ENCODE data around the gene XCL2. TPM values are rescaled to one million over a fixed set of nuclear protein-coding genes. Genes with fewer than 3 reads are reported as not detected.
"Not testable (repeated sequence)": the region's sequence is repeated elsewhere in the genome, so short reads cannot be mapped to it uniquely, and the experiment has no call there.

XCL2 gene
- total and polyA plus RNA-seq, 2 of the 8 experiments (the other 6 are each of a cell fraction or from before 2014, with no cell fraction given), result not detected

DNA sequence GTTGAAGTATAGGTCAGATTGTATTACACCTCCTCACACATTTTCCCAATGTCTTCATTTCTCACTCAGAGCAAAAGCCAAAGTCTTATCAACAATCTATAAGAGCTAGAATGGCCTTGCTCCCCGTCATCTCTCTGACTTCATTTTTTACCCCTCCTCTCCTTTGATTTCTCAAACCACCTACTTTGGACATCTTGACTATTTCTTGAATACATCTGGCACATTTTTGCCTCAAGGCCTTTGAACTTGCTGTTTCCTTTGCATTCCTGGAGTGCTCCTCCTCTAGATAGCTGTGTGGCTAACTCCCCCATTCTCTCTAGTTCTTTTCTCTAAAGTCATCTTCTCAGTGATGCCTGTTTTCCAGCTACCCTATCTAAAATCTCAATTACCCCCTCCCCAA is 7.2 kb upstream of the XCL2 start (continued):
- TF ChIP-seq JUND (IDR thresholded peaks at IDR 0.05; ENCODE audit: low read length) (no peak), TCF12 (IDR thresholded peaks at IDR 0.05; ENCODE audit: low read depth, low read length) (no peak), TEAD4 (IDR thresholded peaks at IDR 0.05; ENCODE audit: low read depth, low read length) (no peak), RXRA (IDR thresholded peaks at IDR 0.05; ENCODE audit: insufficient read depth, low read depth, low read length) (no peak)

- not testable (repeated sequence) for H4K91ac ChIP-seq (replicated peaks; ENCODE audit: insufficient read length, low read length); H3K23me2 ChIP-seq (ENCODE audit: low read depth, low read length); H3K18ac ChIP-seq (ENCODE audit: extremely low read depth, low read length); H4K20me1 ChIP-seq (replicated peaks in 1 of 2; ENCODE audit: control insufficient read depth in 1 of 2, insufficient read depth in 2 of 2, low read length in 2 of 2); H2BK15ac ChIP-seq (ENCODE audit: low read length); H3K36me3 ChIP-seq (ENCODE audit: control insufficient read depth in 2 of 4, insufficient read depth in 4 of 4, low read length in 3 of 4); H3K79me2 ChIP-seq (ENCODE audit: control insufficient read depth in 1 of 2, insufficient read depth in 2 of 2, low read length in 2 of 2); H3K4me3 ChIP-seq (ENCODE audit: extremely low read depth in 1 of 4, insufficient read depth in 2 of 4, low read depth in 3 of 4, low read length in 4 of 4); H3K23ac ChIP-seq (ENCODE audit: insufficient read length); H3K9ac ChIP-seq (replicated peaks in 1 of 4; ENCODE audit: extremely low read depth in 1 of 4, low read depth in 3 of 4, low read length in 3 of 4); H3K4me2 ChIP-seq (ENCODE audit: insufficient read depth in 1 of 2, low read depth in 2 of 2, low read length in 2 of 2); H3K14ac ChIP-seq (ENCODE audit: insufficient read length); DNase-seq (ENCODE audit: low read depth in 1 of 2, low spot score in 2 of 2); H2AFZ ChIP-seq (ENCODE audit: low read length); H3K4ac ChIP-seq (replicated peaks; ENCODE audit: insufficient read length, low read depth, low read length); H2BK12ac ChIP-seq (ENCODE audit: low read depth, low read length); H3K4me1 ChIP-seq (replicated peaks in 1 of 4; ENCODE audit: control insufficient read depth in 3 of 4, insufficient read depth in 4 of 4, low read length in 3 of 4); H2BK5ac ChIP-seq (ENCODE audit: low read depth, low read length); H4K5ac ChIP-seq (ENCODE audit: insufficient read length, low read depth, low read length); H4K8ac ChIP-seq (ENCODE audit: extremely low read depth, insufficient read depth, low read length); H2BK120ac ChIP-seq (replicated peaks; ENCODE audit: low read depth, low read length); H3K79me1 ChIP-seq (ENCODE audit: low read depth, low read length); H2BK20ac ChIP-seq (ENCODE audit: low read length); FAIRE-seq; H3K27ac ChIP-seq (ENCODE audit: low read depth, low read length); H2AK5ac ChIP-seq (ENCODE audit: low read depth, low read length); H3K9me3 ChIP-seq (ENCODE audit: insufficient read depth in 2 of 2, low read depth in 1 of 2, low read length in 1 of 2); H3K56ac ChIP-seq (replicated peaks; ENCODE audit: insufficient read length, low read depth, low read length); H3K27me3 ChIP-seq (replicated peaks in 1 of 4; ENCODE audit: control insufficient read depth in 3 of 4, extremely low read depth in 1 of 4, insufficient read depth in 3 of 4, low read length in 3 of 4)
- ChIA-PET CTCF (ENCODE audit: partially characterized antibody) (interaction anchor here (0.6 kb wide), 1 partner anchor 86 kb away, joined by 5 read pairs; no protein-coding TSS in a partner anchor), POLR2A (ENCODE audit: partially characterized antibody) (interaction anchor here (0.6 kb wide), 1 partner anchor 70 kb away, joined by 3 read pairs; no protein-coding TSS in a partner anchor)
- WGBS, 2 experiments (ENCODE audit: extremely low coverage in 1 of 2, insufficient coverage in 1 of 2, insufficient read length in 1 of 2, insufficient replicate concordance in 2 of 2, low coverage in 1 of 2, low lambda C conversion rate in 2 of 2, missing lambda C conversion rate in 1 of 2), result 59% methylated on average over 3 of the region's 3 CpGs; no CpG with 5 or more reads in 1 of the 2 experiments
Measured at GRCh38 chr1:168546553-168546895, 2.7 kb upstream of the XCL2 start.
